Right ventricle myocardium inferior (tissue), 1 donor: Measurements from ENCODE around the gene SEMA6A. TPM values are rescaled to one million over a fixed set of nuclear protein-coding genes. Genes with fewer than 3 reads are reported as not detected.
"Not testable (repeated sequence)": the region's sequence is repeated elsewhere in the genome, so short reads cannot be mapped to it uniquely, and the experiment has no call there.

Source experiments
- ATAC-seq: fragments of 200-7000 bp; cut with Tn5 transposase; one replicate; pipeline ENCODE4 v1.9.1; 2020; ENCODE audit warnings: mild to moderate bottlenecking, moderate library complexity
- DNase-seq: peaks from one replicate; pipeline ENCODE4 v3.0.0; 2021; ENCODE audit errors: missing footprints
- intact Hi-C: fragments of 100-400 bp; cut with DNase I; formaldehyde crosslinking; loops from one replicate; pipeline ENCODE4 v1.11.0; 2022
- total RNA-seq: library from RNA; stranded (reverse); fragmentation: NEBNext Ultra II Directional; extraction: Animal tissue kit (Norgen Biotek cat#: 25700); gene quantifications from one replicate; pipeline ENCODE4 v1.2.1, GENCODE V29; 2021
- donor health status: DM: no; HTN: yes; CAD: no; lungs with severe emphysema.

The SEMA6A gene
- total RNA-seq, 1 donor from 2014 or later: 7.8 TPM

DNA sequence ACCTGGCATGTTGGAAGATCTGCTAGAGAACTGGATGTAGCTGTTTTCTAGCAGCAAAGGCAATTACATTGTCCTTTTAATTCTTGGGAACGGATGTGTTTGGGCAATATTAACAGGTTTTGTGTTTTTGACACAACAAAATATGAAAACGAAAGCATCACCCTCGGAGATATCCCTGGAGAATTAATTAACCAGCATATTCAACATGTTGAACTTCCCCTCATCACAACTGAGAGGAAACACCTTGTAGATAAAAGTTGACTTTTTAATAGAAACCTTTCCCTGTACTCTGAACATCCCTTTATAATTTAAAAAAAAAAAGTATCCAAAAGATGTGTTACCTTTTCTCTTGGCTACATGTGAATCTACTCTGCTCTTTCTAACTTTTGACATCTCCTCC is 13.0 kb downstream of the SEMA6A start:
- intact Hi-C loops: no loop called here
- no peak for ATAC-seq
- no peak for DNase-seq

DNA sequence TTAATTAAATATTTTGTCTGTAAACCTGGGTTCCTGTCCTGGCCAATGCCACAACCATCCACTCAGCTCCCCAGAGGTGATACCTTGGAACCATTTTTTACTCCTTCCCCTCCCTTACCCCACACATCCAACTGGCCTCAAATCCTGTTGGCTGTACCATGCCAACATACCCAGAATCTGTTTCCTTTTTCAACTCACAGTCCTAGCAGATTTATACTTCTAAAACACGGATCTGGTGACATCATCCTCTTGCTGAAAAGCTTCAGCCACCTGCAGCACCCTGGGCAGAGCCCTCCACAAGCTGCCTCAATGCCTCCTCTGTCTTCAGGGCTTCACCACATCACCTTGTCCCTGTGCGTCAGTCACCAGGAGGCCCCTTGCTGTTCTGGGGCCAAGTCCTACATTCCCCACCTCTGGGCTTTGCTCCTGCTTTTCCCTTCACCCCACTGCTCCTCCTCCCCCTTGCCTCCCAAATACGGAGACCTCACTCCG is 14.9 kb downstream of the SEMA6A start:
- intact Hi-C loops: loop anchor here (5.0 kb wide), 1 partner anchor 388 kb away; no protein-coding TSS in a partner anchor
- ATAC-seq (no peak), DNase-seq (no peak)

DNA sequence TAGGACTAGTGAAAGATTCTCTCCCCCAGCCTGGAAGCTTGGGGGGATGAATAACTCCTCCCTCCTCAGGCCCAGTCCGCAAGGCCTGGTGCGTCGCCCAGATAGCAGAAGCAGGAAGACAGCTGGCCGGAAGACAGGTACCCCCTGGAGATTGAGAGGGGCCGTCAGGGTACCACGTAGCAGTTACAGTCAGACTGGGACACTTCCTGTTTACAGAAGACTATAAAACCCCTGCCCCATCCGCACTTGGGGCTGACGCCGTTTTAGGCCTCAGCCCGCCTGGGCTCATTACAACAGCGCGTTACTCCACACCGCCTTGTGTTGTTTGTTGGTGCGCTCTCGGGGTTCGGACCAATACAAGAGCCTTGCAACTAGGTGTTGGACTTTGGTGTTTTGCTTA is 15.4 kb downstream of the SEMA6A start:
- ATAC-seq (no peak), DNase-seq (no peak)
- intact Hi-C loops: loop anchor here (5.0 kb wide), 1 partner anchor 388 kb away; no protein-coding TSS in a partner anchor

DNA sequence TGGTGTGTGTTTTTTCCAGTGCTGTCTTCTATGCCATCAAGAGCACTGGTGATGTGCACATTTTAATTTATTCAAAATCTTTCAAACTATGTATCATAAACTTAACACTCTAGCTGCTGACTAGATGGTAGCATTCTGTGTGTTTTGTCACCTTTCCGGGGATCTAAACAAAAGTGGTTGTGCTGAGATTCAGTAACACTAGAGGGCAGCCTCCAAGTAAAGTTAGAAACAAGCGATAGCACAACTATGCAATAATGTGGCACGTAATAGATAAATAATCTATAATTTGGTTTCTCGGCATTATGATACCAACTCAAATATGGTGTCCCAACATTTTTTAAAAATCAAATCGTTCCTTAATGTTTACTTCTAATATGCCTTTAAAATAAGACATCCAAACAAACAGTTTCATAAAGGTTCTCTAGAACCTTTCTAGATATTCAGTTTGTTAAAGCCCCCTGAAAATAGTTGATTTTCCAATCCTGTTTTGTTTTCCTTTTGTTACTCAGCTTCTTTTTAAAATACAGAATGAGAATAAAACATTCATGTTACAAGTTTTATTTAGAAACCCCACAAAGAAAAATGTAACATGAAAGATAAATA is 16.9 kb downstream of the SEMA6A start:
- DNase-seq: no peak
- ATAC-seq: no peak
- intact Hi-C loops: loop anchor here (5.0 kb wide), 1 partner anchor 390 kb away; no protein-coding TSS in a partner anchor

DNA sequence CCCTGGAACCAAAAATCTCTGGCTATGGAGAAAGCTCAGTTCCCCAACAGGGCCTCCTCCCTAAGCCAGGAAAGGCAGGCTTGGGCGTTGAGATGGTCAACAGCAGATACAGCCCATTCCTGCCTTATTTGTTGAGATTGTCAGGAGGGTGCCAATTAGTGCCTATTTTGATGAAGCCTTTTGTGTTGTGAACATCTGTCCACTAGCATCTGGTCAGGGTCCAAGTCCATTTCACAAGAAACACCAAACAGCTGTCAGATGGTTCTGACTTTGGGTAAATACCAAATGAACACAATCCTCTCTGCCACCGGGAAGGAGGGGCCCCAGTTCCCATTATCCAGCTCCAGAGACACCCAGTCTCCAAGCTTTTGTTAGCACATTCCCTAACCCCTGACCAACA is 19.9 kb downstream of the SEMA6A start:
- no peak for ATAC-seq
- intact Hi-C loops: loop anchor here (5.0 kb wide), 1 partner anchor 393 kb away; no protein-coding TSS in a partner anchor
- DNase-seq: no peak

DNA sequence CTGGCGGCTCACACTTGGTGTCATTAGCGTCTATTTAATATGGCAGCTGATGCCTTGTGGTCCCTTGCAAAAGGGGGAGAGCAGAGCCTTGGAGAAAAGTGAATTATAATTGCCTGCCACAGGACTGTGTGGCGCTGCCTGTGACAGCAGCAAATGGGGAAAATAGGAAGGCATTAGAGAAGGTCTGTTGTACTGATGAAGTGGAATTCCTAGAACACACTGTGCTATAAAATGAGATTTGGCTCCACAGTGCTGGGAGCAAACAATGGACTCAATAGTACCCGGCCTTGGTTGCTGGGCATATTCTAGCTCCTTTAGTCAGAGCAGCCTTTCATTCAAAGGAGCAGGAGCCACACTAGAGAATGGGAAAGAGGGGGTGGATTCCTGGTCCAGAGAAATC is 21.3 kb downstream of the SEMA6A start:
- no peak for ATAC-seq

DNA sequence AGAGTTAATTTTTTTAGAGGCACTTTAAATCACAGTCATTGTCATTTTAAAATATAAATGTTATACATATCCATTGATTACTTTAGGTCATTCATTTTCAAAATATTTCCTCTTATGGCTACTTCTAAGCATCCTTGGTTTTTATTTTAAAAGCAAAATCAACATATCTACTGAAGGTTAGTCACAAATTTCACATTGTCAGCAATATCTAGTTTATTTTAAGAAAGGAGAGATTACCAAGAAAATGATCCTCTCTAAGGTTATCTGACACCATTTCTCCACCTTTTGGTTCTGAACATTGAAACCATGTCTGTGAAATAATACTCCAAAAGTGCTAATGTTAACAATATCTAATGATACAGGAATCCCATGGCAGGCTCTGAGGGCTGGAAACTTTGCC is 24.5 kb downstream of the SEMA6A start:
- DNase-seq (no peak), ATAC-seq (no peak)
- intact Hi-C loops: no loop called here

More for the DNA sequence above, 21.3 kb downstream of the SEMA6A start:
- DNase-seq: no peak
- intact Hi-C loops: no loop called here

DNA sequence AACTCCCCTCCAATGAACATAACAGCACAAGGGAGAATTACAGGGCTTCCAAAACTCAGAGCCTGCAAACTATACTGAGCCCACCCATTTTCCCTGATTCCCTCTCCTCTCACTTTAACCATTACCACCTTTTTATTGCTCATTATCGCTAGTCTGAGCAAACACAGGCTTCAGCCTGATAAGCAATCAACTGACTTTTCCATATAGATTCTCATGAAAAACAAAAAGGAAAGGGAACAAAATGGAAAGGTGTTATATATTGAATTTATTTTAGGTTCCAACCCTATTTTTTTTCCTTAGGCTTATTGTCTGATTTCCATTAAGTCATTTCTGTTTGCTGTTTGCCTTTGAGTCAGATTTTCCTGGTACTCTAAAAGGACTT is 27.9 kb downstream of the SEMA6A start:
- no peak for DNase-seq
- intact Hi-C loops: no loop called here
- ATAC-seq: no peak

DNA sequence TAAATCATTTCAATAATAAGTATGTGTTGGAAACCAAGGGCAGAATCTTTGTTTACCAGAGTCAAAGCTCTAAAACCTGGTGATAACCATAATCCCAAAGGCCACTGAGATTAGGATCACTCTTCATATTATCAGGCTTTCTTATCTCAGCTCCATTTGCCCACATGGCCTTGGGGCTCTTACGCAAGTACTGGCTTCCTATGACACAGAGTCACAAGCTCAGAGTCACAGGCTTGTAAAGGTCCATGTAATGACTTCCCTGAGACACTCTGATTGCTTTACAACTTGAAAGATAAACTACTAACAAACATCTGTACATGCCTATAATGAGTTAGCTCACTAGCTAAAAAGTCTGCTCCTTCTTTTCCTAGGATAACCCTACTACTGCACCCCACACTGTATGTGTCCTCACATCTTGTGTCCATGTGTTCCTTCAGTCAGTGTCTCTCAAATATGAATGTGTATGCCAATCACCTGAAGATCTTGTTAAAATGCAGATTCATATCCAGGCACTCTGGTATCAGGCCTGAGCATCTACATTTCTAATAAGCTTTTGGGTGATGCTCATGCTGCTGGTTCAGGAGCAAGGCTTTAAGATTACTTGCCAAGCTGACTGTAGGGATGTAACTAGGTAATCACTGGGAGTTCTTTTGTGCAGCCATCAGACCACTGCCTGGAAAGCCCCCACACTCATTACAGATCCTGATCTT is 28.4 kb downstream of the SEMA6A start:
- intact Hi-C loops: no loop called here
- ATAC-seq: no peak
- no peak for DNase-seq

DNA sequence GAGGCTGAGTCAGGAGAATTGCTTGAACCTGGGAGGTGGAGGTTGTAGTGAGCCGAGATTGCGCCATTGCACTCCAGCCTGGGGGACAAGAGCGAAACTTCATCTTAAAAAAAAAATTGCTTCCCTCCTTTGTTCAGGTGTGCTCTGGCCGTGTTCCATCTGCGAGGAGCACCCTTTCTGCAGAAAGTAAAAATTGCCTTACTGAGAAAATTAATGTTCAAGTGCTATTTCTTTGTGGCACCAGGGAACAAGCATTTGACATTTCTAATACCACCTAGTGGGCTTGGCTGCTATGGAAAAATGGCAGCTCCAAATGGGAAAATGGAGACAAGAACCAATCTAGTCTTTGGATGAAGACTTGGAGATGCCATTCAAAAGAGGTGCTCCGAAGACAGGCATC is 29.2 kb downstream of the SEMA6A start:
- ATAC-seq, intact Hi-C loops: not testable (repeated sequence)

DNA sequence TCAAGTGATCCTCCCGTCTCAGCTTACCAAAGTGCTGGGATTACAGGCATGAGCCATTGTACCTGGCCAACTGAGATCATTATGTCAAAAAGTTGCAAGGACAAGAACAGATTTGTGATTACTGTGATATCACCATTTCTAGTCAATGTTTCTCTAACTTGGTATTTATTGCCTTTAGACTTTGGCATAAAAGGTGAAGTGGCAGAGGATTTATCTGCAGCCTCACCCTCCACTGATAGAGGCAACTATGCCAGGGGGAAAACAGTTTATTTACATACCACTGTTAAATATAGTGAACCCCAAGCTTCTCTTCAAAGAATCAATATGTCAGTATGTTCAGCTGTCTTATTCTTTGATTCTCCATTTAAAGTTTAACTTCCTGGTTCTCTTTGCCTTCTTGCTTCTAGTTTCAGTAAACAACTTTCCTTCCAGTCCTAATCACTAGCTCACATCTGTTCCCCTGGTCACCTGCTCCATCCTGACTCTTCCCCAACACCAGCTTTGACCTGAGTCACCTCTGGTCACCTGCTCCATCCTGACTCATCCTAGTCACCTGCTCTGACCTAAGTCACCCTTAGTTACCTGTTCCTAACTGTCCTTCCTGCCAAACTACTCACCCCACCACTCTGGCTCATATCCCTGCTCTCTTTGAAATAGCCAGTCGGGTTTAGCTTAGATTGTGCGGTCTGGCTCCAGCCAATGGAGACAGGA is 29.9 kb downstream of the SEMA6A start:
- intact Hi-C loops: no loop called here
- DNase-seq (no peak), ATAC-seq (no peak)

More for the DNA sequence above, 29.2 kb downstream of the SEMA6A start:
- DNase-seq: not testable (repeated sequence)

DNA sequence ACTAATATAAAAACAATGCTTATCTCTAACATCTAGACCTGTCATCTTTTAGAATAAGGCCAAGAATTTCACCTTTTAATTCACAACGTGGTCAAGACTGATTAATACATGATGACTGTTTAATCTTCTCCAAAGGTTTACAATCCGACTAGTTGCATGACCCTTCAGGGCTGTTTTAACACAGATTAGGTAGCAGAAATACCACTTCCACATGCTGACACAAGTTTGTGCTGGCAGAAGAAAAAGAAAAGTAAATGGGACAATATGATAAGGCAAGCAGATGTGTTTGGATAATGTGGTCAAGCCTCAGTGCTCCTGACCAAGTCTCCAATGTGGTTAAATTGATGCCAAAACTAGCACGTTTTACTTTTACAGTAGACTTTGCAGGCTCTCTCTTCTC is 31.1 kb downstream of the SEMA6A start:
- intact Hi-C loops: no loop called here
- ATAC-seq (no peak), DNase-seq (no peak)

DNA sequence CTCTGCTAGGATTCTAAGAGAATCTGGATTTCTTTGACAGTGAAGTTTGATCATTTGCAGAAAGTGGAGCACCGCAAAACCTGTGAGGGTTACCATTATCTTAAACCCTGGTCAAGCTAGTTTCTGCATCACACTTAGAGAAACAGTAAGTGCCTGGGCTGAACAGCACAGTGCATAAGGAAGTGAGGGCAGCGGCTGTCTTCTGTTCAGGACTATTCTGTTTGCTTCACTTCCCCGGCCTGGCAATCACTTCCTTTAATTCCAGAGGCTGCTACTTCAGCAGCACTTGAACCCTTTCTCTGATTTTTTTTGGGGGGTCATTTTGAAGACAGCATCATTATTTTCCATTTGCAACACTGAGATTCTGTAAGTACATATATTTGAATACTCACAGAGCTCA is 32.0 kb downstream of the SEMA6A start:
- intact Hi-C loops: no loop called here
- DNase-seq (no peak), ATAC-seq (no peak)

DNA sequence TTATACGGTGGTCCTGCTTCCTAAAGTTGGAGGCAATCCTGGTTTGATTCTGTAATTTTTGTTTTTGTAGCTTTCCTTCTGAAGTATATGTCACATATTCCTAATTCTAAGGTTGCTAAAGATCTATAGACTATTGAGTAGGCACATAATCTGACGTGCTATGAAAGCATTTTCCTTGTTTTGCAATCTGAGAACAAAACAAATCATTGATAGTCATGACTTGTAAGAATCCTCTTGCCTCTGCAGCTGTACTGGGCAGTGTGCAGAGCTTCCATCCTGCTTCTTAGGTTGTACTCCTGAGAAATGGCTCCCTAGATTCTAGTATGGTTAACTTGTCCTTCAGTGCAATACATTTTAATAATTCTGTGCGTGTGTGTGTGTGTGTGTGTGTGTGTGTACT is 35.4 kb downstream of the SEMA6A start:
- ATAC-seq: no peak
- no peak for DNase-seq

DNA sequence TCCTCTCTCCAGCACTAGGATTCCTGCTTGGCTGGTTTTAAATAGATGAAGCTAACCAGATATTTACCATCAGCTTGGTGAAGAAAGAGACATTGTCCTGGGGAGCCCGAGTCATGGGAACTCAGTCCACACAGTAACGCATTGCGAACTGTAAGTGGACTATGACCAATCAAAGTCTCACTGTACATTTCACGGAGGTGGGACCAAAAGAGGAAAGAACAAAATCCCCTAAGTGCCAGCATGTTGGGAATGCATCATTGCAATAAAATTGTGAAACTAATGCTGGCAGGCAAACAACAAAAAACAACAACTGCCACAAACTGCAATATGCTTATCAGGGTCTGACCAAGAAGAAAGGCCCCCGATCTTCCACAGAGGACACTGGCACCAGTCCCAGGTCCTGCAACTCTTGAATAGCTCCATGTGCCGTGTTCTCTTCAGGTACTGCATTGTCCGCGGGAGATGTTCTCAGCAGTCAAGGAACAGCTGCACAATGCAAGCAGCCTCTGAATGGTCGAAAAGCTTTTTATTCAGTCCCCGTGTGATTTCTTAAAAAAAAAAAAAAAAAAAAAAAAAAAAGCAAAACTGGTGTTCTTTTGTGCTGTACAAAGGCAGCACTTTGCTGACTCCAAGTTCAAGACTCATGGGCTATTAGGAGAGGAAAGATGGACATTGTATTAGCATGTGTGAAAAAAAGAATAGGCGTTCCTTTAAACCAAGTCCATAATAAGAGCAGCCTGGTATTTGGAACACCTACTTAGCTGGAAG is 38.1 kb downstream of the SEMA6A start:
- DNase-seq (no peak), ATAC-seq (no peak)
- intact Hi-C loops: no loop called here

More for the DNA sequence above, 35.4 kb downstream of the SEMA6A start:
- intact Hi-C loops: no loop called here

DNA sequence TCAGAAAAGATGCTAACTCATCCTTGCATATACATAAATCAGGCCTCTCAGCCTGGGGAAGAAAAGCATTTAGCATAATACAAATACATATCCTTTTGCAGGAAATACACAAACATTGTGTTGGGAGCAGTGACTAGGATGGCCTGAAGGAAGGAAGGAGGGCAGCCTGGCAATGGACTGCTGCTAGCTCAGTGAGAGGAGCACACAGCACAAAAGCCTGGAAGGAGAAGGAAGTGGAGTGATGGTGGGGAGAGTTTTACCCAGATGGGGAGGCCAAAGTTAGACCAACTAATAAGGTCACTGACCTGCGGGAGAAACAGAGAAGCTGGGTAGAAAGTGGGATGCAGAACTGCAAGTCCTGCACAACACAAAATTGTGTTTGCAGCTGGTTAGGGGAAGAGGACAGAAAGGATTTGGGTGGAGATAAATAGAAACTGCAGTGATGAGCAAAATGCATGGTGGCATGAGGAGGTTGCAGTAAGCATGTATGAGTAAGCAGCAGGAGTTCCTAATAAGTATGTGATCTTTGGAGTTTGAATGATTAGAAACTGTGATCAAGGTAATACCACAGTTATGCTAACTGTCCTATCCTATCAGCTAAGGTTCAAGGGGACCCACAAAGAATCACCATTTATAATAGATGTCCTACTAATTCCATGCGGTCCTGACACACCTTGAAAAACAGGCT is 39.5 kb downstream of the SEMA6A start:
- DNase-seq (no peak), ATAC-seq (peak; percentile 35)
- intact Hi-C loops: no loop called here

DNA sequence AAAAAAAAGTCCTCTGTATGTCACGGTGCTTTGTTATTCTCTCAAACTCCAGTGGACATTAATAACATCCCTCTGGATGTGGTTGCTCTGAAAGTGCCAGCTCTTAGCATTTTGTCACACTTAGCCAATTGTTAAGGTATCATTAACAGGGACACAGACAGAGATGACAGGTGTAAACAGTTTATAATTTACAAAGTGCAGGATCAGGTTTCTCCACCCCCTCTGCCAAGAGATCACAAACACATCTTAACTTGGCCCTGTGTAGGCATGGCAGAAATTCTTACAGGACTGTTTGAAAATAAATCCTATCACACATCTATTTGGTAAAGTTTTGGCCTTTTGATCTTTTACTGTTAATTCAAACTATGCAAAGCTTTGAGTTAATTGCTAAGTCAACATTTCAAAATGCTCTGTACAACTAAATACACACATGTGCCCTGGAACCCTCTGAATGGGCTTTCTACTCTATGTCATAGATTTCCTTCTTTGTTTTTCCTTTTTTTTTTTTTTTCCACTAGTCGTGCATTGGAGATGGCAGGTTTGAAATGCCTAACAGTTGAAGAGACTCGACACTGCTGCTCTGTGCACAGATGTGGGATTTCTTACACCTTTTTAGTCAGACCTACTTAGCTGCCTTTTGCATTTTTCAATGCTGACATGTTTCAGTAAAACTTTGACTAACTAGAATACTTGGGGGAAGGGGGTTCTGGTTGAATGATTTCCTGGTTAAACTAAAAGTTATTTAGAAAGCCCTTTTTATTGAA is 41.7 kb downstream of the SEMA6A start:
- no peak for ATAC-seq
- intact Hi-C loops: no loop called here

DNA sequence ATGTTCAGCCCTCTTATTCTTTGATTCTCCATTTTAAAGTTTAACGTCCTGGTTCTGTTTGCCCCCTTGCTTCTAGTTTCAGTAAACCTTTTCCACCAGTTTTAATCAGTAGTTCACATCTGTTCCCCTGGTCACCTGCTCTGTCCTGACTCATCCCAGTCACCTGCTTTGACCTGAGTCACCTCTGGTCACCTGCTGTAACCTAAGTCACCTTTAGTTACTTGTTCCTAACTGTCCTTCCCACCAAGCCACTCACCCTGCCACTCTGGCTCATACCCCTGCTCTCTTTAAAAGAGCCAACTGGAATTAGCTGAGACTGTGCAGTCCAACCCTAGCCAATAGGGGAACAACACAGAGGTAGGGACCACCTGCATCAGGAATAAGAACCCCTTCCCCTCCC is 43.0 kb downstream of the SEMA6A start:
- ATAC-seq: no peak
- no peak for DNase-seq
- intact Hi-C loops: no loop called here

More for the DNA sequence above, 41.7 kb downstream of the SEMA6A start:
- DNase-seq: no peak
